ENCODE data around the gene HHIPL1. TPM values are rescaled to one million over a fixed set of nuclear protein-coding genes. Genes with fewer than 3 reads are reported as not detected.

HHIPL1 gene
- total and polyA plus RNA-seq, 10 donors: 0.43 to 4.2 (median 2.7) TPM

DNA sequence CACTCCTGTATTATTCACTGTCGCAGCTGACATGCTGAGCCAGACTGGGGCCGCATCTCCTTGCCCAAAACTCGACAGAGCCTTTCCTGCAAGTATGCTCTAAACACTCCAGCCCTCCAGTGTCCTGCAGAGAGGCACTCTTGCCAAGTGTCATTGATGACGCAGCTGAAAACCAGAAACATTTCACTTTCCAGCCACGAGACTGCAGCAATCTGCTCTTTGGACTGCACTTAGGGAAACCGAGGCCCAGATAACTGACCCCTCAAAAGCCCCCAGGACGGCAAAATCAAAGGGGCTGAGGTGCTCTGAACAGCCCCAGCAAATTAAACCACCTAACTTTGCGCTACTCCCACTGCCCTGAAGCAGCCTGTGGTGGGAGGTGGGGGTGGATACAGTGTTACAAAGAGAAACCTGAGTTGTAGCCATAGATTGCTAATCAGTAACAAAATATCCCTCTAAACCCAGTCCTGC, 43.5 kb upstream of the HHIPL1 start:
- Histone ChIP-seq H3K36me3 (no peaks in the 10 kb centered on the region), H3K4me3 (peak overlapping the region in 5 of 8 donors; percentile 58 to 99 (median 78)), H3K4me1 (peaks cover 38 to 90% (median 69%) of the 10 kb centered on the region in 6 donors), H3K27me3 (replicated peaks in 1 of 7) (peaks cover 0 to 42% (median 0%) of the 10 kb centered on the region in 7 donors), H3K9me3 (no peaks in the 10 kb centered on the region), H3K27ac (peak overlapping the region in 6 of 8 donors; percentile 16 to 78 (median 50))
- TF ChIP-seq, protein P1, sequence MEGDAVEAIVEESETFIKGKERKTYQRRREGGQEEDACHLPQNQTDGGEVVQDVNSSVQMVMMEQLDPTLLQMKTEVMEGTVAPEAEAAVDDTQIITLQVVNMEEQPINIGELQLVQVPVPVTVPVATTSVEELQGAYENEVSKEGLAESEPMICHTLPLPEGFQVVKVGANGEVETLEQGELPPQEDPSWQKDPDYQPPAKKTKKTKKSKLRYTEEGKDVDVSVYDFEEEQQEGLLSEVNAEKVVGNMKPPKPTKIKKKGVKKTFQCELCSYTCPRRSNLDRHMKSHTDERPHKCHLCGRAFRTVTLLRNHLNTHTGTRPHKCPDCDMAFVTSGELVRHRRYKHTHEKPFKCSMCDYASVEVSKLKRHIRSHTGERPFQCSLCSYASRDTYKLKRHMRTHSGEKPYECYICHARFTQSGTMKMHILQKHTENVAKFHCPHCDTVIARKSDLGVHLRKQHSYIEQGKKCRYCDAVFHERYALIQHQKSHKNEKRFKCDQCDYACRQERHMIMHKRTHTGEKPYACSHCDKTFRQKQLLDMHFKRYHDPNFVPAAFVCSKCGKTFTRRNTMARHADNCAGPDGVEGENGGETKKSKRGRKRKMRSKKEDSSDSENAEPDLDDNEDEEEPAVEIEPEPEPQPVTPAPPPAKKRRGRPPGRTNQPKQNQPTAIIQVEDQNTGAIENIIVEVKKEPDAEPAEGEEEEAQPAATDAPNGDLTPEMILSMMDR (IDR thresholded peaks at IDR 0.05 in 8 of 11, conservative IDR thresholded peaks at IDR 0.05 in 3 of 11): no peak
- TF ChIP-seq POLR2AphosphoS5 (IDR thresholded peaks at IDR 0.05) (no peak), POLR2A (IDR thresholded peaks at IDR 0.05) (no peak)
- WGBS, 5 donors: 75 to 88% (median 83%) methylated on average over 7 to 8 of the region's 8 CpGs
- no peak for DNase-seq
- intact Hi-C loops (cut with DNase I; ENCODE audit: low total_unique reads): no loop called here

DNA sequence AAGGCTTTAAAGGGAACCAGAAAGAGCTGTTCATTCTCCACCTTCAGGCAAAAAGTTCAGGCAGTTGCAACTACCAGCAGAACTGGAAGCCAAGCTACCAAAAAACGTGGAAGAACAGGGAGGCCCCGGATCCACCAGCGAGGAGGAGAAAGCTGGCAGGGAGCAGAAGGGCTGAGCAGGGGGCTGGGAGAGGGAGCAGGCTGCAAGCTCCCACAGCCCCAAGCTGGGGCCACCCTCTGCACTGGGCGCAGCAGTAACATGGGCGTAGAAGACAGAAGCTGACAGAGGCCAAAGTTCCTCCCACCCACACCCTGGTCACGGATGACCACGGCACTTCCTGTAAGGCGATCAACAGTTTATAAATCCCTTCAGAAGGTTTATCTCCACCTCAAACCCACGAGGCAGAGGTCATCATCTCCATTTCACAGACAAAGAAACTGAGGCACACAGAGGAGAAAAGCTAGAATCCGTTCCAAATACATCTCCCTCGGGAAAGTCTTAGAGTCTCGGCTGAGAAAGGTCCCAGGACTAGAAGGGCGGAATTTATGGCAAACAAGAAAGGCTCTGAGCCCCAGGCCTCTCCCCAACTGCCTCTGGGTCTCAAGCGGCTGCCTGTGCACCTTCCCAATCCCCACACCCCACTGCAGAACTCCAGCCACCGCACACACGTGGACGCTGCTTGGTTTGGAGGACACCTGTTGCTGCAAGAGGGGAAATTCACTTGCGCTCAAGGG, 42.7 kb upstream of the HHIPL1 start:
- peak overlapping the region in 7 of 8 donors; percentile 22 to 99 (median 73) for H3K4me3 ChIP-seq
- H3K9me3 ChIP-seq: no peaks in the 10 kb centered on the region
- intact Hi-C loops (cut with DNase I; ENCODE audit: low total_unique reads): no loop called here
- peak overlapping the region in 6 of 8 donors; percentile 16 to 78 (median 50) for H3K27ac ChIP-seq
- no peaks in the 10 kb centered on the region for H3K36me3 ChIP-seq
- no peak for DNase-seq
- WGBS, 5 donors: 38 to 58% (median 51%) methylated on average over 14 to 18 of the region's 18 CpGs
- peaks cover 0 to 42% (median 0%) of the 10 kb centered on the region in 7 donors for H3K27me3 ChIP-seq (replicated peaks in 1 of 7)
- H3K4me1 ChIP-seq: peaks cover 31 to 85% (median 64%) of the 10 kb centered on the region in 6 donors
- TF ChIP-seq, protein P1 (IDR thresholded peaks at IDR 0.05 in 8 of 11, conservative IDR thresholded peaks at IDR 0.05 in 3 of 11): no peak
- no peak for TF ChIP-seq POLR2AphosphoS5 (IDR thresholded peaks at IDR 0.05)
- TF ChIP-seq POLR2A (IDR thresholded peaks at IDR 0.05): no peak

DNA sequence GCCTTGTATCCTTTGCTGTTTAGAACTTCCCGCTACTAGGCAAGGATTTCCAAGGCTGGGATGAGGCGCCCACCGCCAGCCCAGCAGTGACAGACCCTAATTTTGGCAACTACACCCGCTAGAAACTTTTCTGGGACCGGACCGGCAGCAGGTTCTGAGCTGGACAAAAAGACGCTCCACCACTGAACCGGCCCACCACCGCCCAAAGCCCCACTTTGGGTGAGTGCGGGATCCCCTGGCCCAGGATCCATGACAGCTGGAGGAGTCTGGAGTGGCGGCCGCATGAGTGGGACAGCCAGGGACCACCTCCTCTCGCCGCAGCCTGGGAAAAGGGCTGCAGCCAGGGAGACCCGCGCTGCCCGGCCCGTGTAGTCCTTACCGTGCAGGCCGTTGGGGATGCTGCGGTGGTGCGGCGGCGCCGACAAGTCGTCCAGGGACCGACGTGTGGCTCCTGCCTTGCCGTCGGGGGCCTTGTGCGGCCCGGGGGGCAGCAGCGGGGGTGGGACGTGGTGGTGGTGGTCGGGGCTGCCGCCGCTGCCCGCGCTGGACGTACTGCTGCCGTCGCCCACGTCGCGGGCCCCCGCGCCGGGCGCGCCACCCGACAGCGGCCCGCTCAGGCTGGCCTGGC, 42.0 kb upstream of the HHIPL1 start:
- peak overlapping the region in 5 of 8 donors; percentile 16 to 78 (median 54) for H3K27ac ChIP-seq
- peaks cover 0 to 42% (median 0%) of the 10 kb centered on the region in 7 donors for H3K27me3 ChIP-seq (replicated peaks in 1 of 7)
- peaks cover 31 to 78% (median 61%) of the 10 kb centered on the region in 6 donors for H3K4me1 ChIP-seq
- peak; percentile 83 for DNase-seq
- no peaks in the 10 kb centered on the region for H3K36me3 ChIP-seq
- H3K4me3 ChIP-seq: peak overlapping the region in 7 of 8 donors; percentile 22 to 99 (median 73)
- H3K9me3 ChIP-seq: no peaks in the 10 kb centered on the region
- intact Hi-C loops (cut with DNase I; ENCODE audit: low total_unique reads): no loop called here
- TF ChIP-seq, protein P1 (IDR thresholded peaks at IDR 0.05 in 8 of 11, conservative IDR thresholded peaks at IDR 0.05 in 3 of 11): no peak
- no peak for TF ChIP-seq POLR2A (IDR thresholded peaks at IDR 0.05)
- no peak for TF ChIP-seq POLR2AphosphoS5 (IDR thresholded peaks at IDR 0.05)
- WGBS, 5 donors: 28 to 69% (median 33%) methylated on average over 12 to 53 of the region's 53 CpGs

Data from spleen (tissue), 11 donors.